Colonic mucosa (tissue), 4 donors: ENCODE measurements around the gene RGL1. TPM values are rescaled to one million over a fixed set of nuclear protein-coding genes. Genes with fewer than 3 reads are reported as not detected.

ENCODE experiments used
- DNase-seq: peaks from one replicate; pipeline ENCODE4 v3.0.0-alpha.2; 2020
- H3K27ac ChIP-seq: fragments of 200-600 bp; one replicate; pipeline ENCODE4 v1.8.0; 2021
- H3K27me3 ChIP-seq: fragments of 200-600 bp; one replicate; pipeline ENCODE4 v1.8.0; 2021
- H3K36me3 ChIP-seq: fragments of 200-600 bp; one replicate; pipeline ENCODE4 v1.8.0; 2021
- H3K4me1 ChIP-seq: fragments of 200-600 bp; one replicate; pipeline ENCODE4 v1.8.0; 2021; ENCODE audit warnings: mild to moderate bottlenecking
- H3K4me3 ChIP-seq: fragments of 200-600 bp; one replicate; pipeline ENCODE4 v1.8.0; 2021
- H3K9ac ChIP-seq, 2 donors: one replicate each; pipeline ENCODE4 v1.7.0; 2013; ENCODE audit warnings: control low read depth in 2 of 2, low read depth in 2 of 2, low read length in 2 of 2
- H3K9me3 ChIP-seq: fragments of 200-600 bp; one replicate; pipeline ENCODE4 v1.8.0; 2021
- CTCF ChIP-seq: fragments of 200-600 bp; IDR thresholded peaks from one replicate; pipeline ENCODE4 v1.8.0; 2022; ENCODE audit warnings: antibody characterized with exemption, mild to moderate bottlenecking
- intact Hi-C: fragments of 100-400 bp; cut with DNase I; formaldehyde crosslinking; loops from one replicate; pipeline ENCODE4 v1.14.1; 2022
- total RNA-seq, 2 donors: library from RNA; stranded (reverse); fragmentation: NEBNext Ultra II Directional in 1 of 2; extraction: Animal tissue kit (Norgen Biotek cat#: 25700) in 1 of 2; gene quantifications; one replicate each; pipeline ENCODE4 v1.2.1, GENCODE V29; 2021
- donor health status: healthy.
- donor health status: DM: no; HTN: no; CAD: no.
- donor health status: DM: no; HTN: no; CAD: no.

Gene RGL1
- total RNA-seq, 2 donors from 2014 or later: 4.0 to 9.5 TPM

- DNase-seq: no peak
- Histone ChIP-seq H3K4me1 (no peaks in the 10 kb centered on the region), H3K4me3 (no peak overlapping the region), H3K9ac (no peak overlapping the region), H3K9me3 (no peaks in the 10 kb centered on the region), H3K27ac (no peak overlapping the region), H3K36me3 (no peaks in the 10 kb centered on the region), H3K27me3 (no peaks in the 10 kb centered on the region)
- intact Hi-C loops: no loop called here
- no peak for TF ChIP-seq CTCF
Measured at GRCh38 chr1:183836598-183836997, 31.7 kb downstream of the RGL1 start.

GRCh38 chr1:183837062-183837461, 32.1 kb downstream of the RGL1 start:
- no peak for TF ChIP-seq CTCF
- Histone ChIP-seq H3K36me3 (no peaks in the 10 kb centered on the region), H3K4me1 (peaks cover 2% of the 10 kb centered on the region), H3K9ac (no peak overlapping the region), H3K9me3 (no peaks in the 10 kb centered on the region), H3K27me3 (no peaks in the 10 kb centered on the region), H3K4me3 (no peak overlapping the region), H3K27ac (no peak overlapping the region)
- no peak for DNase-seq
- intact Hi-C loops: no loop called here

DNA sequence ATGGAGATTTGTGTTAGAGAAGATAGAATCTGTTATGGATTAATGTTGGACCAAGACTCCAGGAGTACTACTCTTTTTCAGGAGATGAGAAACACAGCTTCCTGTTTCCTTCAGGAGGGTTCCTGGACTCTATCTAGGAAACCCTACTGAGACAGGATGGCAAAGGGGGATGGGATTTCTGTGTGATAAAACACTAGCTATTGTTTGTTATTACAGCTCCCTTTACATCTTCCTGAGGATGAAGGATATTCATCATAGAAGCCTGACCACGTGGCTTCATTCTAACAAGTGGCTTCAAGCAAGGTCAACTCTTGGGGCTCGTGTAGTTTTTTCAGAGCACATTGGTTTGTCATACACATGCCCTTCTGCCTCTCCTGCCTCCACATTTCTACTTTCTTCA, 33.3 kb downstream of the RGL1 start:
- H3K4me3 ChIP-seq: no peak overlapping the region
- TF ChIP-seq CTCF: no peak
- no peak overlapping the region for H3K27ac ChIP-seq
- H3K27me3 ChIP-seq: no peaks in the 10 kb centered on the region
- no peak overlapping the region for H3K9ac ChIP-seq
- intact Hi-C loops: no loop called here
- peaks cover 3% of the 10 kb centered on the region for H3K4me1 ChIP-seq
- no peaks in the 10 kb centered on the region for H3K9me3 ChIP-seq
- H3K36me3 ChIP-seq: no peaks in the 10 kb centered on the region
- no peak for DNase-seq

GRCh38 chr1:183840140-183840539, 35.2 kb downstream of the RGL1 start:
- H3K4me3 ChIP-seq: no peak overlapping the region
- no peaks in the 10 kb centered on the region for H3K27me3 ChIP-seq
- no peaks in the 10 kb centered on the region for H3K36me3 ChIP-seq
- no peak for TF ChIP-seq CTCF
- peaks cover 3% of the 10 kb centered on the region for H3K4me1 ChIP-seq
- intact Hi-C loops: no loop called here
- no peaks in the 10 kb centered on the region for H3K9me3 ChIP-seq
- DNase-seq: no peak
- H3K9ac ChIP-seq: no peak overlapping the region
- no peak overlapping the region for H3K27ac ChIP-seq

DNA sequence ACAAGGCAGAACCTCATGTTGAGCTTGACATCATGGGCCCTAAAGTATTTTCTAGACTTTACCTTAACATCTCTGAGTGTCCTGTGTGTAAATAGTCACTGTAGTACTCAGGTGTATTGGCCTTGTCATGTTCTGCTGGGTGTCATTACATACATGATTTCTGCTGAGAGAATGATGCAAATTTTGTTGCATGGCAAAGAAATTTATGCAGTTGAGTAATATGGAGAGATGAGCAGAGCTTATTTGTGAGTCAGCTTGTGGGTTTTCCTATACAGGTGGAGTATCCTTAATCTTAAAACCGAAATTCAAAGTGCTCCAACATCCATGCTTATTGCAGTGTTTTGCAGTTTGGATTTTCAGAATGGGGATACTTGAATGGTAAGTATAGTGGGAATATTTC, 36.6 kb downstream of the RGL1 start:
- intact Hi-C loops: no loop called here
- TF ChIP-seq CTCF: no peak
- no peaks in the 10 kb centered on the region for H3K27me3 ChIP-seq

More for the DNA sequence above, 36.6 kb downstream of the RGL1 start:
- no peaks in the 10 kb centered on the region for H3K36me3 ChIP-seq
- H3K27ac ChIP-seq: no peak overlapping the region
- H3K4me3 ChIP-seq: no peak overlapping the region
- no peak overlapping the region for H3K9ac ChIP-seq
- DNase-seq: no peak
- no peaks in the 10 kb centered on the region for H3K9me3 ChIP-seq
- H3K4me1 ChIP-seq: peaks cover 3% of the 10 kb centered on the region
